GM12878 (cell line): ENCODE results near the gene ARL5C. TPM values are rescaled to one million over a fixed set of nuclear protein-coding genes. Genes with fewer than 3 reads are reported as not detected.

Experiments
- ATAC-seq: fragments of 200-7000 bp; cut with Tn5 transposase; 3 replicates; pipeline ENCODE4 v1.9.1; 2020; ENCODE audit warnings: mild to moderate bottlenecking, moderate library complexity
- BruUV-seq: library from RNA; stranded (reverse); fragments of 400-500 nt; replicated peaks from 2 replicates; lab custom pipeline; 2021; lab: Mats Ljungman, UMichigan
- CTCF ChIA-PET: fragments of 300-600 bp; sonication (Branson Sonifier 250); formaldehyde crosslinking; extraction: SDS; loops from one replicate; lab custom pipeline; 2021; ENCODE audit warnings: inconsistent platforms; lab: Yijun Ruan, JAX
- POLR2A ChIA-PET: fragments of 350-600 bp; formaldehyde crosslinking; extraction: SDS; loops from one replicate; lab custom pipeline; 2021; ENCODE audit warnings: inconsistent platforms; lab: Charles Lee
- RAD21 ChIA-PET: fragments of 300-600 bp; sonication (Branson Sonifier 250); formaldehyde crosslinking; loops from one replicate; lab custom pipeline; 2023; ENCODE audit warnings: antibody characterized with exemption; ENCODE audit not compliant: unreplicated experiment; lab: Charles Lee
- SMC1A ChIA-PET: fragments of 300-600 bp; sonication (Branson Sonifier 250); formaldehyde crosslinking; loops from one replicate; lab custom pipeline; 2023; ENCODE audit not compliant: unreplicated experiment, uncharacterized antibody; lab: Charles Lee
- DNase-seq: peaks from one replicate; pipeline ENCODE4 v3.0.0-alpha.2; 2011; ENCODE audit warnings: low read depth, low spot score
- FAIRE-seq: peaks from 3 replicates; lab custom pipeline; 2011; peaks lifted over from hg19 to GRCh38; lab: Jason Lieb, UNC
- H2AFZ ChIP-seq: 2 replicates; pipeline ENCODE4 v1.6.0; 2011; ENCODE audit warnings: low read depth, low read length, control low read depth; ENCODE audit not compliant: control insufficient read depth
- H3K27ac ChIP-seq: 2 replicates; pipeline ENCODE4 v1.5.1; 2011; ENCODE audit warnings: control low read depth; ENCODE audit not compliant: control insufficient read depth, insufficient read depth
- H3K27me3 ChIP-seq, 2 experiments: replicated peaks in 1 of 2; 2 replicates each; pipeline versions ENCODE4 v1.6.0 to v1.6.1; 2011; ENCODE audit warnings: low read length in 1 of 2; ENCODE audit not compliant: control insufficient read depth in 2 of 2, insufficient read depth in 2 of 2
- H3K36me3 ChIP-seq, 2 experiments: 2 replicates each; pipeline ENCODE4 v1.5.1; 2011; ENCODE audit warnings: low read length in 1 of 2; ENCODE audit not compliant: control insufficient read depth in 2 of 2, insufficient read depth in 2 of 2
- H3K4me1 ChIP-seq: 2 replicates; pipeline ENCODE4 v1.6.1; 2011; ENCODE audit warnings: mild to moderate bottlenecking, low read length, moderate library complexity, mixed read lengths; ENCODE audit not compliant: control insufficient read depth, insufficient read depth
- H3K4me2 ChIP-seq: 2 replicates; pipeline ENCODE4 v1.6.0; 2011; ENCODE audit warnings: control low read depth; ENCODE audit not compliant: control insufficient read depth, insufficient read depth
- H3K4me3 ChIP-seq: fragments of 200-600 bp; sonication (generic); 2 replicates; pipeline ENCODE4 v1.5.1; 2016
- H3K79me2 ChIP-seq: 2 replicates; pipeline ENCODE4 v1.6.0; 2011; ENCODE audit warnings: low read length; ENCODE audit not compliant: control insufficient read depth, insufficient read depth
- H3K9ac ChIP-seq: 2 replicates; pipeline ENCODE4 v1.8.0; 2011; ENCODE audit warnings: low read length, control low read depth, mixed read lengths; ENCODE audit not compliant: control insufficient read depth, insufficient read depth
- H3K9me3 ChIP-seq: replicated peaks from 3 replicates; pipeline ENCODE4 v1.5.1; 2011; ENCODE audit warnings: mild to moderate bottlenecking, low read length; ENCODE audit not compliant: control insufficient read depth, insufficient read depth
- H4K20me1 ChIP-seq: 2 replicates; pipeline ENCODE4 v1.6.0; 2011; ENCODE audit not compliant: control insufficient read depth, insufficient read depth
- BACH1 ChIP-seq: fragments of 450-650 bp; IDR thresholded peaks from 2 replicates; pipeline ENCODE4 v1.6.1; 2017; ENCODE audit warnings: mild to moderate bottlenecking, borderline replicate concordance
- BHLHE40 ChIP-seq, 2 experiments: fragments of 450-650 bp in 1 of 2; IDR thresholded peaks; 2 replicates each; pipeline ENCODE4 v1.6.1; 2011 to 2017; ENCODE audit warnings: low read depth in 2 of 2, borderline replicate concordance in 1 of 2, improper control_type of control experiment in 1 of 2, low read length in 1 of 2, mild to moderate bottlenecking in 1 of 2
- CHD1 ChIP-seq: IDR thresholded peaks from 2 replicates; pipeline ENCODE4 v1.6.1; 2012; ENCODE audit warnings: low read depth, low read length, improper control_type of control experiment
- DPF2 ChIP-seq: fragments of 450-650 bp; IDR thresholded peaks from 2 replicates; pipeline ENCODE4 v1.6.1; 2017; ENCODE audit warnings: mild to moderate bottlenecking
- EGR1 ChIP-seq, 2 experiments: IDR thresholded peaks; 1 replicate in 1 of 2; 2 replicates in 1 of 2; pipeline ENCODE4 v1.6.1; 2011 to 2012; ENCODE audit warnings: low read depth in 2 of 2, low read length in 2 of 2, borderline replicate concordance in 1 of 2, mild to moderate bottlenecking in 1 of 2, moderate library complexity in 1 of 2
- ELK1 ChIP-seq: IDR thresholded peaks from 2 replicates; pipeline ENCODE4 v1.6.1; 2012; ENCODE audit warnings: low read depth, low read length, improper control_type of control experiment
- FOS ChIP-seq: IDR thresholded peaks from 3 replicates; pipeline ENCODE4 v1.6.1; 2011; ENCODE audit warnings: borderline replicate concordance; ENCODE audit not compliant: insufficient read length; ENCODE audit errors: extremely low read depth
- IKZF1 ChIP-seq: fragments of 450-650 bp; conservative IDR thresholded peaks from 2 replicates; pipeline ENCODE4 v1.6.1; 2017; ENCODE audit warnings: antibody characterized with exemption, mild to moderate bottlenecking
- LARP7 ChIP-seq: fragments of 450-650 bp; IDR thresholded peaks from 2 replicates; pipeline ENCODE4 v1.6.1; 2017; ENCODE audit warnings: mild to moderate bottlenecking
- MAX ChIP-seq: IDR thresholded peaks from 2 replicates; pipeline ENCODE4 v1.6.1; 2012; ENCODE audit warnings: low read depth, low read length, improper control_type of control experiment
- MEF2B ChIP-seq: fragments of 450-650 bp; IDR thresholded peaks from 2 replicates; pipeline ENCODE4 v1.6.1; 2018; ENCODE audit warnings: mild to moderate bottlenecking, moderate library complexity; ENCODE audit not compliant: partially characterized antibody, poor library complexity, severe bottlenecking
- POLR2A ChIP-seq: IDR thresholded peaks from 2 replicates; pipeline ENCODE4 v1.6.1; 2011; ENCODE audit warnings: low read depth, mild to moderate bottlenecking, low read length
- RB1 ChIP-seq: fragments of 450-650 bp; formaldehyde crosslinking; IDR thresholded peaks from 2 replicates; pipeline ENCODE4 v1.6.1; 2017; ENCODE audit warnings: mild to moderate bottlenecking, borderline replicate concordance
- WGBS: methylation state at CpG from one replicate; pipeline ENCODE4 v1.1.6; 2016; ENCODE audit warnings: low lambda C conversion rate; ENCODE audit not compliant: insufficient replicate concordance, insufficient coverage; ENCODE audit errors: missing lambda C conversion rate; 5-methylcytosine and 5-hydroxymethylcytosine counted together
- in situ Hi-C: fragments of 300-500 bp; cut with MboI; formaldehyde crosslinking; loops from 9 replicates; pipeline ENCODE4 v1.14.3; 2018; ENCODE audit warnings: mixed read lengths
- intact Hi-C: fragments of 100-400 bp; cut with micrococcal nuclease; formaldehyde crosslinking; loops from one replicate; pipeline ENCODE4 v1.14.2; 2022; ENCODE audit not compliant: unreplicated experiment
- polyA plus RNA-seq, 11 experiments: library from polyadenylated mRNA; depleted of rRNA in 4 of 11; unstranded in 6 of 11; stranded (reverse) in 5 of 11; fragments of >200 nt; fragmentation: Nextera tagmentation in 4 of 11; fragmentation: Illumina TruSeq in 1 of 11; extraction: Ambion mirVana in 4 of 11; extraction: Trizol in 1 of 11; gene quantifications; 1 replicate in 1 of 11; 2 replicates in 10 of 11; pipeline versions ENCODE4 v1.2.1 to v1.2.3, GENCODE V29; 2011 to 2016; ENCODE audit warnings: inconsistent platforms in 2 of 11, missing spikeins in 2 of 11, low read depth in 1 of 11
- total RNA-seq, 4 experiments: library from RNA; depleted of rRNA in 3 of 4; stranded (reverse); fragments of >200 nt in 3 of 4; fragmentation: Illumina TruSeq in 1 of 4; extraction: Trizol in 1 of 4; gene quantifications; 2 replicates each; pipeline versions ENCODE4 v1.2.1 to v1.2.3, GENCODE V29; 2013 to 2021

Gene ARL5C
- total and polyA plus RNA-seq, 10 of the 15 experiments (the other 5 are each of a cell fraction or from before 2014, with no cell fraction given), result not detected

GRCh38 chr17:39209317-39210092, 43.5 kb upstream of the ARL5C start:
- no peak for FAIRE-seq
- TF ChIP-seq MEF2B, result peak; percentile 62
- 0 out of 2 replicates have a peak, but pooled peaks have one; percentile 38 for TF ChIP-seq LARP7
- TF ChIP-seq RB1, result 0 out of 2 replicates have a peak, but pooled peaks have one; percentile 27
- TF ChIP-seq BHLHE40 (IDR thresholded peaks at IDR 0.05; ENCODE audit: borderline replicate concordance in 1 of 2, low read depth in 2 of 2, low read length in 1 of 2), result peak in 1 of 2 experiments; percentile 57; a peak in 1 of 4 replicates
- peak; percentile 58 for TF ChIP-seq IKZF1
- 0 out of 3 replicates have a peak, but pooled peaks of 1 of the 2 experiments have one; percentile 9 for TF ChIP-seq EGR1 (IDR thresholded peaks at IDR 0.05; ENCODE audit: borderline replicate concordance in 1 of 2, low read depth in 2 of 2, low read length in 2 of 2)
- no peak for TF ChIP-seq ELK1
- TF ChIP-seq CHD1, result no peak
- TF ChIP-seq POLR2A, result peak; percentile 41; the same call in 1 of the 2 replicates
- peak; percentile 44; the same call in 1 of the 2 replicates for TF ChIP-seq BACH1
- 0 out of 2 replicates have a peak, but pooled peaks have one; percentile 67 for TF ChIP-seq DPF2
- no peak for TF ChIP-seq MAX
- TF ChIP-seq FOS, result no peak
- TF ChIP-seq, all 136 proteins: peak for 9
- ChIA-PET SMC1A (interaction anchor here (0.6 to 5.0 kb wide), 7 partner anchors 11 to 226 kb away, joined by 3 to 76 read pairs (median 6); partner anchors contain the start of genes CACNB1 and RPL19), CTCF (interaction anchor here (0.6 to 10.9 kb wide), 7 partner anchors 10 to 143 kb away, joined by 3 to 658 read pairs (median 8); partner anchors contain the start of gene RPL19), POLR2A (interaction anchor here (0.6 to 2.7 kb wide), 5 partner anchors 10 to 1760 kb away, joined by 3 to 11 read pairs (median 4); partner anchors contain the start of gene RPL19), RAD21 (interaction anchor here (0.6 to 6.1 kb wide), 7 partner anchors 10 to 227 kb away, joined by 3 to 160 read pairs (median 7); partner anchors contain the start of gene RPL19)
- no TSS peak for BruUV-seq
- Histone ChIP-seq H3K27ac (no peak overlapping the region; the same call in 1 of the 2 replicates), H2AFZ (peak overlapping the region; percentile 76), H3K4me3 (peak overlapping the region; percentile 34; the same call in 1 of the 2 replicates), H3K4me2 (peak overlapping the region; percentile 85), H3K36me3 (peaks cover 2 to 4% of the 10 kb centered on the region in 2 experiments; a peak in 1 of 4 replicates), H3K79me2 (no peaks in the 10 kb centered on the region), H4K20me1 (no peaks in the 10 kb centered on the region), H3K4me1 (peaks cover 27% of the 10 kb centered on the region), H3K9ac (peak overlapping the region; percentile 21; the same call in 1 of the 2 replicates), H3K27me3 (peaks cover 2 to 3% of the 10 kb centered on the region in 2 experiments; a peak in 1 of 4 replicates), H3K9me3 (no peaks in the 10 kb centered on the region)
- DNase-seq (no peak), ATAC-seq (peak; percentile 12)
- in situ Hi-C loops (loop anchor here (5.0 kb wide), 1 partner anchor 33 kb away; no protein-coding TSS in a partner anchor), intact Hi-C loops (no loop called here)
- 4% methylated on average over 39 of the region's 39 CpGs for WGBS
